K562 (cell line): ENCODE results near the gene OR4B1. TPM values are rescaled to one million over a fixed set of nuclear protein-coding genes. Genes with fewer than 3 reads are reported as not detected.
"Not testable (repeated sequence)": the region's sequence is repeated elsewhere in the genome, so short reads cannot be mapped to it uniquely, and the experiment has no call there.

Experiments used
- ATAC-seq: fragments of 200-7000 bp; cut with Tn5 transposase; 3 replicates; pipeline ENCODE4 v1.9.1; 2020; ENCODE audit warnings: moderate library complexity
- BruUV-seq: library from RNA; stranded (reverse); fragments of 400-500 nt; replicated peaks from 2 replicates; lab custom pipeline; 2021; lab: Mats Ljungman, UMichigan
- CTCF ChIA-PET: fragments of 300-600 bp; formaldehyde crosslinking; extraction: SDS; loops from one replicate; lab custom pipeline; 2021; ENCODE audit warnings: low intra/inter-chr PET ratio; lab: Yijun Ruan, JAX
- POLR2A ChIA-PET: fragments of 300-600, 350-650 bp; sonication (Branson Sonifier 250); formaldehyde crosslinking; extraction: SDS; loops from one replicate; lab custom pipeline; 2021; ENCODE audit warnings: antibody characterized with exemption, inconsistent platforms; lab: Yijun Ruan, JAX
- DNase-seq, 4 experiments: peaks; one replicate each; pipeline versions ENCODE4 v3.0.0 to v3.0.0-alpha.2; 2011 to 2018; ENCODE audit warnings: low spot score in 3 of 4, mixed read lengths in 3 of 4; ENCODE audit errors: extremely low read depth in 1 of 4
- FAIRE-seq: peaks from 2 replicates; lab custom pipeline; 2011; peaks lifted over from hg19 to GRCh38; lab: Jason Lieb, UNC
- H2AFZ ChIP-seq: 2 replicates; pipeline ENCODE4 v1.6.0; 2011; ENCODE audit warnings: low read depth, low read length, control low read depth, inconsistent platforms
- H3K27ac ChIP-seq: fragments of 200-600 bp; 3 replicates; pipeline ENCODE4 v1.8.0; 2011; ENCODE audit warnings: low read depth, mild to moderate bottlenecking, control low read depth, inconsistent platforms, low read length, moderate library complexity, mixed read lengths; ENCODE audit errors: extremely low read depth
- H3K27me3 ChIP-seq, 2 experiments: fragments of 300-600 bp in 1 of 2; 2 replicates in 1 of 2; 3 replicates in 1 of 2; pipeline versions ENCODE4 v1.6.0 to v1.8.0; 2011; ENCODE audit warnings: inconsistent platforms in 2 of 2, low read length in 2 of 2, mild to moderate bottlenecking in 1 of 2, mixed read lengths in 1 of 2, moderate library complexity in 1 of 2; ENCODE audit not compliant: control insufficient read depth in 2 of 2, insufficient read depth in 2 of 2
- H3K36me3 ChIP-seq: fragments of 300-600 bp; 3 replicates; pipeline ENCODE4 v1.8.0; 2011; ENCODE audit warnings: mild to moderate bottlenecking, low read length, inconsistent platforms; ENCODE audit not compliant: control insufficient read depth, insufficient read depth
- H3K4me1 ChIP-seq, 2 experiments: fragments of 200-600 bp in 1 of 2; replicated peaks in 1 of 2; 2 replicates in 1 of 2; 3 replicates in 1 of 2; pipeline versions ENCODE4 v1.5.1 to v1.8.0; 2011; ENCODE audit warnings: inconsistent platforms in 2 of 2, low read length in 2 of 2, mild to moderate bottlenecking in 1 of 2, mixed read lengths in 1 of 2, moderate library complexity in 1 of 2; ENCODE audit not compliant: control insufficient read depth in 2 of 2, insufficient read depth in 2 of 2
- H3K4me2 ChIP-seq: 2 replicates; pipeline ENCODE4 v1.6.1; 2011; ENCODE audit warnings: low read length, control low read depth, inconsistent platforms, mixed read lengths; ENCODE audit not compliant: insufficient read depth
- H3K4me3 ChIP-seq: fragments of 200-600 bp; sonication (generic), shearing (Covaris generic); 2 replicates; pipeline ENCODE4 v1.5.1; 2016; ENCODE audit warnings: control low read depth, inconsistent platforms
- H3K79me2 ChIP-seq: fragments of 200-600 bp; 3 replicates; pipeline ENCODE4 v1.8.0; 2011; ENCODE audit warnings: low read length, inconsistent platforms; ENCODE audit not compliant: control insufficient read depth, insufficient read depth
- H3K9ac ChIP-seq, 2 experiments: 2 replicates each; pipeline versions ENCODE4 v1.6.0 to v1.6.1; 2011; ENCODE audit warnings: low read depth in 2 of 2, low read length in 2 of 2, control low read depth in 1 of 2, inconsistent platforms in 1 of 2, mild to moderate bottlenecking in 1 of 2, mixed read lengths in 1 of 2; ENCODE audit not compliant: insufficient read depth in 1 of 2
- H3K9me1 ChIP-seq: one replicate; pipeline ENCODE4 v1.6.0; 2011; ENCODE audit warnings: inconsistent platforms, mild to moderate bottlenecking, low read length, moderate library complexity; ENCODE audit not compliant: control insufficient read depth, insufficient read depth
- H3K9me3 ChIP-seq: replicated peaks from 2 replicates; pipeline ENCODE4 v1.5.1; 2011; ENCODE audit warnings: low read depth, low read length, inconsistent platforms; ENCODE audit not compliant: control insufficient read depth, insufficient read depth
- H4K20me1 ChIP-seq: replicated peaks from 2 replicates; pipeline ENCODE4 v1.6.1; 2011; ENCODE audit warnings: low read length, inconsistent platforms, mixed read lengths; ENCODE audit not compliant: control insufficient read depth, insufficient read depth
- C11orf30 ChIP-seq: fragments of 450-650 bp; IDR thresholded peaks from 2 replicates; pipeline ENCODE4 v1.6.1; 2016; ENCODE audit warnings: low read depth, mild to moderate bottlenecking
- DPF2 ChIP-seq: fragments of 450-650 bp; IDR thresholded peaks from 2 replicates; pipeline ENCODE4 v1.6.1; 2016
- FOXK2 ChIP-seq, 2 experiments: fragments of 450-650 bp; IDR thresholded peaks in 1 of 2; conservative IDR thresholded peaks in 1 of 2; 2 replicates each; pipeline ENCODE4 v1.6.1; 2016; ENCODE audit warnings: low read depth in 2 of 2, mild to moderate bottlenecking in 1 of 2
- MAFK ChIP-seq: IDR thresholded peaks from 2 replicates; pipeline ENCODE4 v1.6.1; 2011; ENCODE audit warnings: low read length, improper control_type of control experiment
- NFE2 ChIP-seq: IDR thresholded peaks from 2 replicates; pipeline ENCODE4 v1.6.1; 2014; ENCODE audit warnings: antibody characterized with exemption, low read depth
- TAF9B ChIP-seq: fragments of 450-650 bp; IDR thresholded peaks from 2 replicates; pipeline ENCODE4 v1.6.1; 2018; ENCODE audit warnings: mild to moderate bottlenecking; ENCODE audit not compliant: partially characterized antibody
- YY1 ChIP-seq, 3 experiments: IDR thresholded peaks; 2 replicates each; pipeline ENCODE4 v1.6.1; 2011; ENCODE audit warnings: low read length in 2 of 3, mild to moderate bottlenecking in 2 of 3, moderate library complexity in 2 of 3, borderline replicate concordance in 1 of 3, control low read depth in 1 of 3, low read depth in 1 of 3; ENCODE audit not compliant: insufficient read depth in 3 of 3, insufficient replicate concordance in 2 of 3, control insufficient read depth in 1 of 3, insufficient read length in 1 of 3; ENCODE audit errors: extremely low read depth in 1 of 3
- ZNF316 ChIP-seq: fragments of 450-650 bp; IDR thresholded peaks from 2 replicates; pipeline ENCODE4 v1.6.1; 2016
- WGBS: fragments of 100-300 bp; shearing (Covaris generic); methylation state at CpG from one replicate; pipeline ENCODE4 v1.1.6; 2016; ENCODE audit warnings: low coverage, mixed read lengths; ENCODE audit not compliant: insufficient coverage; ENCODE audit errors: missing lambda C conversion rate; 5-methylcytosine and 5-hydroxymethylcytosine counted together
- in situ Hi-C: fragments of 300-500 bp; cut with MboI; formaldehyde crosslinking; loops from 4 replicates; pipeline ENCODE4 v1.15.0; 2018; ENCODE audit warnings: inconsistent platforms, mixed read lengths
- intact Hi-C: fragments of 100-400 bp; cut with micrococcal nuclease; formaldehyde crosslinking; loops from 2 replicates; pipeline ENCODE4 v1.14.2; 2022
- polyA plus RNA-seq, 8 experiments: library from polyadenylated mRNA; depleted of rRNA in 4 of 8; stranded (reverse) in 5 of 8; unstranded in 3 of 8; fragments of >200 nt; fragmentation: Nextera tagmentation in 2 of 8; fragmentation: Illumina TruSeq in 1 of 8; extraction: Ambion mirVana in 2 of 8; extraction: Trizol in 1 of 8; gene quantifications; 2 replicates each; pipeline versions ENCODE4 v1.2.1 to v1.2.3, GENCODE V29; 2011 to 2014; ENCODE audit warnings: inconsistent platforms in 1 of 8, missing spikeins in 1 of 8
- total RNA-seq, 7 experiments: library from RNA; depleted of rRNA in 6 of 7; stranded (reverse); fragments of >200 nt in 6 of 7; fragmentation: Illumina TruSeq in 2 of 7; extraction: Trizol in 2 of 7; gene quantifications; 2 replicates each; pipeline versions ENCODE4 v1.2.1 to v1.2.3, GENCODE V29; 2011 to 2021; ENCODE audit warnings: low replicate concordance in 1 of 7

Gene OR4B1
- total and polyA plus RNA-seq, 9 of the 15 experiments (the other 6 are each of a cell fraction or from before 2014, with no cell fraction given) = not detected

GRCh38 chr11:48190906-48191654 lies 25.5 kb upstream of the OR4B1 start:
- H3K9ac ChIP-seq, H4K20me1 ChIP-seq, in situ Hi-C loops, CTCF ChIA-PET, H3K9me1 ChIP-seq, H3K27me3 ChIP-seq, H3K4me3 ChIP-seq, BruUV-seq, POLR2A ChIA-PET, H3K27ac ChIP-seq, intact Hi-C loops, H3K9me3 ChIP-seq, H3K4me1 ChIP-seq, H3K36me3 ChIP-seq, H3K79me2 ChIP-seq: not testable (repeated sequence)
- ATAC-seq (peak; percentile 60), FAIRE-seq (peak; percentile 40), DNase-seq (peak in 1 of 4 experiments; percentile 65)
- Histone ChIP-seq H3K4me2 (peak overlapping the region; percentile 52; the same call in 1 of the 2 replicates), H2AFZ (peak overlapping the region; percentile 87)
- TF ChIP-seq YY1 (IDR thresholded peaks at IDR 0.05; ENCODE audit: borderline replicate concordance in 1 of 3, control insufficient read depth in 1 of 3, extremely low read depth in 1 of 3, insufficient read depth in 3 of 3, insufficient read length in 1 of 3, insufficient replicate concordance in 2 of 3, low read depth in 1 of 3, low read length in 2 of 3) (peak in 1 of 3 experiments; percentile 63), C11orf30 (peak; percentile 83), DPF2 (peak; percentile 34; the same call in 1 of the 2 replicates), MAFK (peak; percentile 22; the same call in 1 of the 2 replicates), NFE2 (0 out of 2 replicates have a peak, but pooled peaks have one; percentile 9), FOXK2 (conservative IDR thresholded peaks at IDR 0.05 in 1 of 2, IDR thresholded peaks at IDR 0.05 in 1 of 2; ENCODE audit: low read depth in 2 of 2) (peak in 1 of 2 experiments; percentile 70; a peak in 2 of 4 replicates), ZNF316 (peak; percentile 56), TAF9B (peak; percentile 24)
- WGBS = under 1% methylated on average over 10 of the region's 10 CpGs
